GM15510 (cell line): ENCODE measurements around the gene AIRE.
A peak's percentile ranks its signal among the peaks of the same experiment; 100 is the strongest.

Experiments
- POLR2A ChIP-seq: IDR thresholded peaks from 3 replicates; pipeline ENCODE4 v1.6.1; 2011; ENCODE audit warnings: borderline replicate concordance; ENCODE audit not compliant: insufficient read length; ENCODE audit errors: extremely low read depth

The AIRE gene

GRCh38 chr21:44297525-44298290 lies 12.0 kb downstream of the AIRE start:
- TF ChIP-seq POLR2A: no peak

- no peak for TF ChIP-seq POLR2A
These were observed 12.6 kb downstream of the AIRE start for GRCh38 chr21:44298301-44298700.

- no peak for TF ChIP-seq POLR2A
These were observed 13.4 kb downstream of the AIRE start for GRCh38 chr21:44299085-44299457.

GRCh38 chr21:44299458-44300261 lies 14.0 kb downstream of the AIRE start, which contains the start of gene PFKL:
Gene PFKL (plus strand): TSS chr21:44300053. CDS start chr21:44300106, 53 bp downstream.
- peak; percentile 69 for TF ChIP-seq POLR2A

GRCh38 chr21:44300262-44300959 lies 14.7 kb downstream of the AIRE start:
- no peak for TF ChIP-seq POLR2A

GRCh38 chr21:44301141-44301540 lies 15.5 kb downstream of the AIRE start:
- TF ChIP-seq POLR2A: no peak

- no peak for TF ChIP-seq POLR2A
These were observed 16.3 kb downstream of the AIRE start for GRCh38 chr21:44301961-44302406.

- TF ChIP-seq POLR2A: no peak
These were observed 17.9 kb downstream of the AIRE start for GRCh38 chr21:44303490-44303981.

- no peak for TF ChIP-seq POLR2A
These were observed 18.4 kb downstream of the AIRE start for GRCh38 chr21:44304011-44304616.

GRCh38 chr21:44304877-44305293 lies 19.2 kb downstream of the AIRE start:
- TF ChIP-seq POLR2A: no peak

GRCh38 chr21:44305691-44306090 lies 20.0 kb downstream of the AIRE start:
- no peak for TF ChIP-seq POLR2A

GRCh38 chr21:44306936-44307704 lies 21.4 kb downstream of the AIRE start:
- TF ChIP-seq POLR2A: no peak

- TF ChIP-seq POLR2A: no peak
These were observed 25.2 kb downstream of the AIRE start for GRCh38 chr21:44310628-44311507.
